Hematopoietic multipotent progenitor cell treated with erythropoietin and hydrocortisone succinate and interleukin-3 and kit ligand, for 4 days (in vitro differentiated cells): ENCODE measurements around the gene KRTAP25-1.

Source experiments
- DNase-seq: peaks from one replicate; pipeline ENCODE4 v3.0.0-alpha.2; 2015

The KRTAP25-1 gene

GRCh38 chr21:30289215-30289614 lies at the start of gene KRTAP25-1:
TSS of gene KRTAP25-1 (minus strand) at chr21:30289514. CDS start at chr21:30289490, 24 bp downstream.
- no peak for DNase-seq

GRCh38 chr21:30338717-30339116 lies 49.4 kb upstream of the KRTAP25-1 start:
- DNase-seq, result no peak

DNA sequence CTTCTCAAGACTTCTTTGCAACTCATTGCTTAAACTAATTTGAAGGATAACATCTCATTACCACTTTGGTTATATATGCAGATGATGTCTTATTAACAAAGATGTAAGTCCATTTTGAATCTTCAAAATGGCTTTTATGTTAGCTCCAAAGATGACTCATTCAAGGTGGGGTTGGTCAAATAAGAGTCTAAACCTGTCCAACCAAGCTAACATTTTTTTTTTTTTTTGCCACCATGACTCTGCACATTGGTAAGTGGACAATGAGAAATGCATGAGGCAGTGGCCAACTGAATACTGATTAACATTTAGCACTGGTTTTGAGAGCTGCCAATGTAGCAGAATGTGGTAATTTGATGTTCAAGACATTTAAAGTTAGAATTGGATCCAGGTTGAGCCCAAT lies 48.5 kb upstream of the KRTAP25-1 start:
- no peak for DNase-seq

GRCh38 chr21:30337276-30337744 lies 48.0 kb upstream of the KRTAP25-1 start, which contains the start of gene KRTAP27-1:
TSS of gene KRTAP27-1 (minus strand) at chr21:30337694. CDS start at chr21:30337668, 26 bp downstream.
- no peak for DNase-seq

DNA sequence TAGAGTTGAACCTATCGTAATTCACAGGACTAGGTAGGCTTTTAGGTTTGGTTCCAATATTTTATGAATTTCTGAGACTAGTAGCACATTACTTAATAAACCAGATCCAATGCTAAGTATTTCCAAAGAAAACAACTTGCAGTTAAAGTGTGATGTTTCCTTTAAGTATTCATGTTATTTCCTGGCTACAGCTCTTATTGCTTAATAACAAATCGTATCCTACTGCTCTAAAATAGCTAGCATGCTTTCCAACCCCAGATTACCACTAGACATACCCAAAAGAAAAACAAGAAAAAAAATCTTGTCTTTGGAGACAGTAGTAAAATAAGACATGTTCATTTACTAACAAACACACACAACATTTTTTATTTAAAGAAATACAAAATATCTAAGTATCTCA lies 47.3 kb upstream of the KRTAP25-1 start:
- no peak for DNase-seq

GRCh38 chr21:30333736-30334135 lies 44.4 kb upstream of the KRTAP25-1 start:
- DNase-seq, result no peak

DNA sequence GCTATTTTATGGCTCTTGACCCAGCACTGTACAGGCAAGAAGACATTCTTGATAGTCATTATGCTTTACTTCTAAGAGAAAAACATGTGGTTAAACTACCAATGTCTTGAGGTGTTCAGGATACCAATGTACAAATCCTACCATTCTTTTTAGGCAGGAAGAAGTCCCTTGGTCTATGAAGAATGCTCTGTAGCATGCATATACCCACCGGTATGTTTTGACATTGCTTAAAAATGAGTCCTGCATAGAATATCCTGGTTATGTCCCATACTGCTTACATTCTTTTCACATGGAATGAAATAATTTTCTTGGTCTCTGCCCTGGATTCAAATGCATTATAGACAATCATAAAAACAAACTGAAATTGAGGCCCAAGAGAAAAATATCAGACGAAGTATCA lies 43.4 kb upstream of the KRTAP25-1 start:
- DNase-seq, result no peak

- DNase-seq, result no peak
Measured at GRCh38 chr21:30329203-30329875, 40.0 kb upstream of the KRTAP25-1 start.

DNA sequence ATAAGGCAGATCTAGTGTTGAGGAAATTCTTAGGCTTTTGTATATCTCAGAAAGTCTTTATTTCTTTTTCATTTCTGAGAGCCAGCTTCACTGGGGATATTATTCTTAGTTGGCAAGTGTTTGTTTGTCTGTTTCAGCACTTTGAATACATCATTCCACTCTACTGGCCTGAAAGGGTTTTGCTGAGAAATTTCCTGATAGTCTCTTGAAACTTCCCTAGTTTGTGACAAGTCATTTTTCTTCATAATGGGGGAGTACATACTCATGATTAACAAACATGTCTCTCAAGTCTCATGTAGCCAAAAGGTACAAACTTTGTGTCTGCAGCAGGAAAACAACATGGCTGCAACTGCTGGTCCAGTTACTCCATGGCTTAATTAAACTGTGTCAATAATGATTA lies 37.1 kb upstream of the KRTAP25-1 start:
- no peak for DNase-seq

GRCh38 chr21:30320215-30320614 lies 30.9 kb upstream of the KRTAP25-1 start, which contains the start of gene KRTAP26-1:
TSS of gene KRTAP26-1 (minus strand) at chr21:30320315. CDS start at chr21:30320035, 280 bp downstream.
- no peak for DNase-seq

DNA sequence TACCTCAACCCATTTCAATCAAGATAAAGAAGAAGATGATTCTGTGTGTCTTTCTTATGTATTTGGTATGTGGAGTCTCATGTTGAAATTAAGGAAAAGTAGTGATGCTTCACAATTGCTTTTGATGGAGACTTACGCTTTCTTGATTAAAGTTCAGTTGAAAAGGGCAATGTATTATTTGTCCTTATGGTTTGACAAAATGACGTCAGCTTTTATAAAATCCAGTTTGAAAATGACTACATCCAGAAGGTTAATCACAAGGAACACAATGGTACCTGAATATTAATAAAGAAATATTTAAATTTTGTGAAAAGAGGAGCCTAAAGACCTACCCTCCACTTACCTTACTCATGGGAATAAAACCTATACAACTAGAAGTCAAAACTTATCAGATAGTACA lies 26.4 kb upstream of the KRTAP25-1 start:
- DNase-seq, result no peak

DNA sequence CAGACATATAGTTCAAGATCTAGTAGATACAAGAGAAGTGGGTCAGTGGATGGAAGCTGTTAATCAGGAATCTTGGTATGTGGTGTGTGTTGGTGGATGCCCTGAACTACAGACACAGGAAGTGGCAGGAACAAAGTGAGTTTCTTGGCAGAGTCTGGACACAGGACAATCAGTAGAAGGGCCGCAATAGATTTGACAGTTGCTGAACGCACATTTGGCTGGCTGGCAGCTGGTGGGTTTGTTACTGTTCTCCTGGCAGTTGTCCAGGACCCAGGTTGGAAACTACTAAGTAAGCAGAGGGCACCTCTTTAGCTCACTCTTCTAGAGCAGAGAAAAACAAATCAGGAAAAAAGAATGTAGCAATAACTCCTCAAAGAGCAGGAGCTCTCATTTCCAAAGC lies 17.6 kb upstream of the KRTAP25-1 start:
- no peak for DNase-seq

- DNase-seq, result no peak
Measured at GRCh38 chr21:30305136-30305535, 15.8 kb upstream of the KRTAP25-1 start.

DNA sequence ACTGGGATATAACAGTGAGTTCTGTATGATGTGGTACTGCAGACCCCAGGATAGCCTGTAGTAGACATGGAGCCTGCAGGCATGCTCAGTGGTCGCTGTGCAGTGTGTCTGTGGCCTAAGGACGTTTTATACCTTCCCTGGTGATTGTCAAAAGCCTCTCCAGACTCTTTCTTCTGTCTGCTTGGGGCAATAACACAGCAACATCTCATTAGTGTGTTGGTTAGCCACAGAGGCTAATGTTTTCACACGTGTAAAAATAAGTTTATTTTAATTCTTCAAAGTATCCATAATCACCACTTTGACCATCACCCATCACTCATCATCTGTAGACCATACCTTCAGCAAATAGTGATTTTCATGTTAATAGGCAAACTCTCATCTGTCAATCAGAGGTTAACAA lies 6.5 kb downstream of the KRTAP25-1 start, which contains the start of gene KRTAP24-1:
Gene KRTAP24-1 (minus strand): TSS at position 101 of the 400 bp plus-strand sequence. CDS start 18 bp downstream, at position 83.
- no peak for DNase-seq

DNA sequence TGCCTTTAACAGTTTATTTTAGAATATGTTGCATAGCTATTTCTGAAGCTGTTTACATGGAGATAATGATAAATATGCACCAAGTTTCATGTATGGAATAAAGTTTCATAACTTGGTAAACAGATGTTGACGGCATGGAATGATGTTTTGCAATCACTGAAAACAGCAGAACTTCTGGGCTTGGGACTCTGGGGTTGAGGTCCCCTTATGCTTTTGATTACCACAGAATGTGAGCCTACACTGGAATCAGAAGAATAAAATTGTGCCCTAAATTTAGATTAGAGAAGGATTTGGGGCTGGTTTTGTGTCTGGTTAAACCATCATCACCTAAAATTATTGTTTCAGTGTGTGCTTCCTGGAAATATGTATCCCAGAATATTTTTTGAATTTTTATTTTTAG lies 17.7 kb downstream of the KRTAP25-1 start:
- no peak for DNase-seq

DNA sequence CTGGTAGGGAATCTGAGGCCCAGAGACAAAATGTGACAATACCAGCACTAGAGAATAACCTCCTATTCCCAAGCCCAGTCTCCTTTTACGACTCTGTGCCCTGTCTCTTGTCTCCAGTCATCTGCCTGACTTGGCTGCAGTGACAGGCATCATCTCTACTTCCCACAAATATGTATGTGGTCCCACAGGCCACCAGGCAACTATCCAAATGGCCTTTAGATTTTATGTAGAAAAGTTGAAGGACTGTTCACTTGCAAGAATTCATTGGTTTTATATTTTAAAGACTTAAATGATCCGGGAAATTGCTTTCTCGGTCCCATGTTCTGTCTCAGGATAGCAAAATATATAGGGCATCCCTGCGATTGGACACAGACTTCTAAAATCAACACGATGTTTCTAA lies 18.2 kb downstream of the KRTAP25-1 start:
- DNase-seq, result no peak

- no peak for DNase-seq
Measured at GRCh38 chr21:30269803-30270530, 19.3 kb downstream of the KRTAP25-1 start.

DNA sequence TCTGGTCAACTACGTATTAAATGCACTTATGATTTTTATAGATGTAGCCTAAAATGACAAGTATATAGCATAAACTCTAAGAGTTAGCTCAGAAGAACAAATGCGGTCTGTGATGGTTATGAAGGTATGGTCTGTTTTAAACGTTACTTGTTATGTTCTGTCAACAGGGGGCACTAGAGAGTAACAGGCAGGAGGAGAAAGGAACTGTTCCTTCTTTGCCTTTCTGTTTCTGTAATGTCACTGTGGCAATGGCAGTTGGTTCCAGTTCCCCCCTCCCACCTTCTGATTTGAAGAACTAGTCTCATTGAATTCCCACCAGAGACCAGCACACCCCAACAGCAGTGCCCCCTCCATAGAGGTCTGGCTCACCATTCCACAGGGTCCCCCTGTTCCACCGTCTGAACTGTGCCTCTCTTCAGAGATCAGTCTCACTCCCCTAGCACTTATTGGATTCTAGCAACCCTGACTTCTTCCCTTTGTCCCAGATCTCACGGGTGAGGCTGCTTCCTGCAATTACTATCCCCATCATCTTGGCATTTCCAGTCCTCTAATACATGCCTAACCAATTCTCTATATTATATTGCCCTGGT lies 20.6 kb downstream of the KRTAP25-1 start:
- DNase-seq, result peak; percentile 39

- DNase-seq, result peak; percentile 31
Measured at GRCh38 chr21:30257773-30258172, 31.5 kb downstream of the KRTAP25-1 start.

DNA sequence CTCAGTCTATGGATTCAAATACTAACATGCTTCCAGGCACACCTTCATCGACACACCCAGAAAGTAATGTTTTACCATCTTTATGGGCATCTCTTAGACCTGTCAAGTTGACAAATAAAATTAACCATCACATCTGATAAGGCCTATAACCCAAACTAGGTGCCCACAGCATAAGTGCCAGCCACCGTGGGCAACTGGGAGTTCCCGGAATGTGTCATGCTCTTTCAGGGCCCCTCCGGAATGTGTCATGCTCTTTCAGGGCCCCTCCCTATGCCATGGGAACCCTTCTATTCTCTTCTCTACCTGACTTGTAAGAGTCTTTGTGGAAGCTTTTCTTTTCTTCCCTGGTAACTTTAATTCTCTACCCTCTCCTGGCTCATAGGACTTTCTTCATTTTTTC lies 33.2 kb downstream of the KRTAP25-1 start:
- no peak for DNase-seq

DNA sequence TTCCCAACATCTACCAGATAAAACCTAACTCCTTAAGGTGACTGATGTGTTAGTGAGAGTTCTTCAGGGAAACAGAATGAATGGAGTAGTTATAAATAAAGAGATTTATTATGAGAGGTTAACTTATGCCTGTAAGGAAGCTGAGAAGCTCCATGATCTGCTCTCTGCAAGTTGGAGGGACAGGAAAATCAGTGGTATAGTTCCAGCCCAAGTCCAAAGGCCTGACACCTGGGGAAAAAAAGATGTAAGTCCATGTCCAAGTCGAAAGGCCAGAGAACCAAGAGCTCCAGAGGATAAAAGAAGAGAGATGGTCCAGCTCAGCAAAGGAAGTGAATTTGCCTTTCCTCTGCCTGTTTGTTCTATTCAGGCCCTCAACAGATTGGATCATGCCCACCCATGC lies 33.6 kb downstream of the KRTAP25-1 start:
- no peak for DNase-seq

GRCh38 chr21:30251781-30252180 lies 37.5 kb downstream of the KRTAP25-1 start:
- DNase-seq, result no peak

DNA sequence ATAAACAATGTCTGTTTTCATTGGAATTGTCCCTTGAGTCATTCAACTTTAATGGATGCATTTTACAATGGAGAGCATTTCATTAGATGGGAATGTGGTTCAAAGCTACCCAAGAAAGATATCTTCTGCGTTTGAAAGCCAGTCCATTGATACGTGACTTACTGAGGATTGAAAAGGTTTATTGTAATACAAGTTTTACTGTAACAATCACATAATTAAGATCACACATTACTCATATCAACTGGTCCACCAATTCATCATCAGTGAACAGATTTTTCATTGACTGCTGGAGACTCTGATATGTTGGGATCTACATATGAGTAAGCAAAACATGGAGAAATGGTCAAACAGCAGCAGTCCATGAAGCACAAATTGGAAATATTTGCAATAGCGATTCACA lies 39.4 kb downstream of the KRTAP25-1 start:
- no peak for DNase-seq

- DNase-seq, result no peak
Measured at GRCh38 chr21:30248844-30249243, 40.5 kb downstream of the KRTAP25-1 start.
